ENCODE results near the gene ZNF827.

DNA sequence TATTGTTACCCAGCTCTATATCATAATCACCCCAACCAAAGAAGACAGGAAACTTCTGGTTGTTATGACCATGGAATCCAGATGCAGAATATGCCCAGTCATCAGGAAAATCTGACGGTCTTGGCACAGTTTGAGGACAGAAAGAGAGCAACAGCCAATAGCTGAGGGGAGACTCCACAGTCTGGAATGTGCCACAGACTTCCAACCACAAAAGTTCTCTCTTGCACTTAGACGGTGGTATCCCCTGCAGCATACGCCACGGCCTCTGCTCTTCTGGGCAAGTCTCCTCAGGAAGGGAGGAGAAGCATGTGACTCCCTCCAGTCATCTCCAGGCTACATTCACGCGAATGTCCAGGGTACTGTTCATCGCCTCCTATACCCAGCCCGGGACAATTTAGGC, 18.4 kb downstream of the ZNF827 start:
- TF ChIP-seq ZFP30 (CRISPR knock-in tag; IDR thresholded peaks at IDR 0.05): no peak
- TF ChIP-seq ESRRG (CRISPR knock-in tag; IDR thresholded peaks at IDR 0.05): no peak
- TF ChIP-seq SNAI2 (CRISPR knock-in tag; IDR thresholded peaks at IDR 0.05): no peak
- no peak for TF ChIP-seq ZFP3 (CRISPR knock-in tag; IDR thresholded peaks at IDR 0.05)
- no peak for TF ChIP-seq ARNTL (CRISPR knock-in tag; IDR thresholded peaks at IDR 0.05; ENCODE audit: borderline replicate concordance, low read depth)
- TF ChIP-seq, protein P1, sequence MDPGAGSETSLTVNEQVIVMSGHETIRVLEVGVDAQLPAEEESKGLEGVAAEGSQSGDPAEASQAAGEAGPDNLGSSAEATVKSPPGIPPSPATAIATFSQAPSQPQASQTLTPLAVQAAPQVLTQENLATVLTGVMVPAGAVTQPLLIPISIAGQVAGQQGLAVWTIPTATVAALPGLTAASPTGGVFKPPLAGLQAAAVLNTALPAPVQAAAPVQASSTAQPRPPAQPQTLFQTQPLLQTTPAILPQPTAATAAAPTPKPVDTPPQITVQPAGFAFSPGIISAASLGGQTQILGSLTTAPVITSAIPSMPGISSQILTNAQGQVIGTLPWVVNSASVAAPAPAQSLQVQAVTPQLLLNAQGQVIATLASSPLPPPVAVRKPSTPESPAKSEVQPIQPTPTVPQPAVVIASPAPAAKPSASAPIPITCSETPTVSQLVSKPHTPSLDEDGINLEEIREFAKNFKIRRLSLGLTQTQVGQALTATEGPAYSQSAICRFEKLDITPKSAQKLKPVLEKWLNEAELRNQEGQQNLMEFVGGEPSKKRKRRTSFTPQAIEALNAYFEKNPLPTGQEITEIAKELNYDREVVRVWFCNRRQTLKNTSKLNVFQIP (CRISPR knock-in tag; IDR thresholded peaks at IDR 0.05; ENCODE audit: borderline replicate concordance, low read depth): no peak
- no peak for TF ChIP-seq ZC3H10 (CRISPR knock-in tag; IDR thresholded peaks at IDR 0.05)
- TF ChIP-seq RARB (CRISPR knock-in tag; IDR thresholded peaks at IDR 0.05): no peak
- no peak for TF ChIP-seq TCF4 (CRISPR knock-in tag; IDR thresholded peaks at IDR 0.05; ENCODE audit: borderline replicate concordance)
- TF ChIP-seq, protein P2, sequence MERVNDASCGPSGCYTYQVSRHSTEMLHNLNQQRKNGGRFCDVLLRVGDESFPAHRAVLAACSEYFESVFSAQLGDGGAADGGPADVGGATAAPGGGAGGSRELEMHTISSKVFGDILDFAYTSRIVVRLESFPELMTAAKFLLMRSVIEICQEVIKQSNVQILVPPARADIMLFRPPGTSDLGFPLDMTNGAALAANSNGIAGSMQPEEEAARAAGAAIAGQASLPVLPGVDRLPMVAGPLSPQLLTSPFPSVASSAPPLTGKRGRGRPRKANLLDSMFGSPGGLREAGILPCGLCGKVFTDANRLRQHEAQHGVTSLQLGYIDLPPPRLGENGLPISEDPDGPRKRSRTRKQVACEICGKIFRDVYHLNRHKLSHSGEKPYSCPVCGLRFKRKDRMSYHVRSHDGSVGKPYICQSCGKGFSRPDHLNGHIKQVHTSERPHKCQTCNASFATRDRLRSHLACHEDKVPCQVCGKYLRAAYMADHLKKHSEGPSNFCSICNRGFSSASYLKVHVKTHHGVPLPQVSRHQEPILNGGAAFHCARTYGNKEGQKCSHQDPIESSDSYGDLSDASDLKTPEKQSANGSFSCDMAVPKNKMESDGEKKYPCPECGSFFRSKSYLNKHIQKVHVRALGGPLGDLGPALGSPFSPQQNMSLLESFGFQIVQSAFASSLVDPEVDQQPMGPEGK (CRISPR knock-in tag; IDR thresholded peaks at IDR 0.05; ENCODE audit: borderline replicate concordance): no peak
- TF ChIP-seq BACH2 (CRISPR knock-in tag; IDR thresholded peaks at IDR 0.05; ENCODE audit: borderline replicate concordance): no peak
- TF ChIP-seq, protein P3, sequence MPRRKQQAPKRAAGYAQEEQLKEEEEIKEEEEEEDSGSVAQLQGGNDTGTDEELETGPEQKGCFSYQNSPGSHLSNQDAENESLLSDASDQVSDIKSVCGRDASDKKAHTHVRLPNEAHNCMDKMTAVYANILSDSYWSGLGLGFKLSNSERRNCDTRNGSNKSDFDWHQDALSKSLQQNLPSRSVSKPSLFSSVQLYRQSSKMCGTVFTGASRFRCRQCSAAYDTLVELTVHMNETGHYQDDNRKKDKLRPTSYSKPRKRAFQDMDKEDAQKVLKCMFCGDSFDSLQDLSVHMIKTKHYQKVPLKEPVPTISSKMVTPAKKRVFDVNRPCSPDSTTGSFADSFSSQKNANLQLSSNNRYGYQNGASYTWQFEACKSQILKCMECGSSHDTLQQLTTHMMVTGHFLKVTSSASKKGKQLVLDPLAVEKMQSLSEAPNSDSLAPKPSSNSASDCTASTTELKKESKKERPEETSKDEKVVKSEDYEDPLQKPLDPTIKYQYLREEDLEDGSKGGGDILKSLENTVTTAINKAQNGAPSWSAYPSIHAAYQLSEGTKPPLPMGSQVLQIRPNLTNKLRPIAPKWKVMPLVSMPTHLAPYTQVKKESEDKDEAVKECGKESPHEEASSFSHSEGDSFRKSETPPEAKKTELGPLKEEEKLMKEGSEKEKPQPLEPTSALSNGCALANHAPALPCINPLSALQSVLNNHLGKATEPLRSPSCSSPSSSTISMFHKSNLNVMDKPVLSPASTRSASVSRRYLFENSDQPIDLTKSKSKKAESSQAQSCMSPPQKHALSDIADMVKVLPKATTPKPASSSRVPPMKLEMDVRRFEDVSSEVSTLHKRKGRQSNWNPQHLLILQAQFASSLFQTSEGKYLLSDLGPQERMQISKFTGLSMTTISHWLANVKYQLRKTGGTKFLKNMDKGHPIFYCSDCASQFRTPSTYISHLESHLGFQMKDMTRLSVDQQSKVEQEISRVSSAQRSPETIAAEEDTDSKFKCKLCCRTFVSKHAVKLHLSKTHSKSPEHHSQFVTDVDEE (CRISPR knock-in tag; IDR thresholded peaks at IDR 0.05): no peak
- no peak for TF ChIP-seq ISL1 (CRISPR knock-in tag; IDR thresholded peaks at IDR 0.05)
